Measurements from ENCODE around the gene ALG12. TPM values are rescaled to one million over a fixed set of nuclear protein-coding genes. Genes with fewer than 3 reads are reported as not detected.
A peak's percentile ranks its signal among the peaks of the same experiment; 100 is the strongest.

The ALG12 gene
- total RNA-seq: 16.2 TPM
- long read RNA-seq, full-length matches to known transcripts: 10 of 25 reads
- long read RNA-seq, partial matches to known transcripts: 3 of 25 reads
- long read RNA-seq, other reads (novel, unspliced or antisense): 12 of 25 reads

- ATAC-seq: peak; percentile 98
- DNase-seq: peak; percentile 99
- intact Hi-C loops (cut with micrococcal nuclease): no loop called here
Observed at GRCh38 chr22:49917974-49918910, at the start of gene ALG12, which contains the start of gene CRELD2. ALG12 (minus strand) TSS chr22:49918438; CDS start chr22:49913765, 4,673 bp downstream. CRELD2 (plus strand) TSS chr22:49918634; CDS start chr22:49918770, 136 bp downstream.

GRCh38 chr22:49967706-49968208 lies 49.5 kb upstream of the ALG12 start:
- intact Hi-C loops (cut with micrococcal nuclease): no loop called here
- ATAC-seq: no peak
- peak; percentile 74 for DNase-seq

GRCh38 chr22:49966774-49967705 lies 48.8 kb upstream of the ALG12 start:
- peak; percentile 64 for DNase-seq
- intact Hi-C loops (cut with micrococcal nuclease): no loop called here
- no peak for ATAC-seq

GRCh38 chr22:49966041-49966773 lies 48.0 kb upstream of the ALG12 start:
- peak; percentile 33 for DNase-seq
- intact Hi-C loops (cut with micrococcal nuclease): no loop called here
- ATAC-seq: no peak

GRCh38 chr22:49965091-49966040 lies 47.1 kb upstream of the ALG12 start:
- intact Hi-C loops (cut with micrococcal nuclease): no loop called here
- peak; percentile 38 for DNase-seq

GRCh38 chr22:49964136-49965090 lies 46.2 kb upstream of the ALG12 start:
- peak; percentile 40 for DNase-seq
- no peak for ATAC-seq
- intact Hi-C loops (cut with micrococcal nuclease): no loop called here

More at GRCh38 chr22:49965091-49966040, 47.1 kb upstream of the ALG12 start:
- ATAC-seq: no peak

GRCh38 chr22:49963647-49964026 lies 45.4 kb upstream of the ALG12 start:
- no peak for DNase-seq
- intact Hi-C loops (cut with micrococcal nuclease): no loop called here
- ATAC-seq: no peak

- DNase-seq (peak; percentile 53), ATAC-seq (no peak)
- intact Hi-C loops (cut with micrococcal nuclease): no loop called here
Observed at GRCh38 chr22:49962751-49963646, 44.8 kb upstream of the ALG12 start.

- peak; percentile 63 for ATAC-seq
- intact Hi-C loops (cut with micrococcal nuclease): no loop called here
- peak; percentile 91 for DNase-seq
Observed at GRCh38 chr22:49962012-49962750, 43.9 kb upstream of the ALG12 start.

GRCh38 chr22:49961601-49962011 lies 43.4 kb upstream of the ALG12 start:
- DNase-seq: no peak
- intact Hi-C loops (cut with micrococcal nuclease): no loop called here

GRCh38 chr22:49961005-49961600 lies 42.9 kb upstream of the ALG12 start:
- DNase-seq (peak; percentile 72), ATAC-seq (peak; percentile 2)
- intact Hi-C loops (cut with micrococcal nuclease): no loop called here

More at GRCh38 chr22:49961601-49962011, 43.4 kb upstream of the ALG12 start:
- no peak for ATAC-seq

GRCh38 chr22:49960159-49961004 lies 42.1 kb upstream of the ALG12 start, which contains the start of gene PIM3:
PIM3 (plus strand) TSS chr22:49960772; CDS start chr22:49960948, 176 bp downstream.
- ATAC-seq (peak; percentile 84), DNase-seq (peak; percentile 96)
- intact Hi-C loops (cut with micrococcal nuclease): no loop called here

GRCh38 chr22:49959782-49960158 lies 41.5 kb upstream of the ALG12 start:
- peak; percentile 8 for ATAC-seq
- DNase-seq: no peak
- intact Hi-C loops (cut with micrococcal nuclease): no loop called here

Data from left ventricle myocardium superior (tissue), 1 donor.